K562 treated with DMSO at 1 percent for 48 hours (cell line): ENCODE results near the gene EXOC5. TPM values are rescaled to one million over a fixed set of nuclear protein-coding genes. Genes with fewer than 3 reads are reported as not detected.

Source experiments
- total RNA-seq: library from RNA; unstranded; fragments of 300-600 nt; gene quantifications from 2 replicates; pipeline ENCODE4 v1.2.3, GENCODE V29; 2022; ENCODE audit warnings: low replicate concordance; ENCODE audit errors: extremely low read depth

Gene EXOC5
- not detected in 2 replicates for total RNA-seq

GRCh38 chr14:57268161-57269069, at the start of gene EXOC5, which contains the start of gene AP5M1:
Gene EXOC5 (minus strand): TSS chr14:57268905. CDS start chr14:57268648, 257 bp downstream.
Gene AP5M1 (plus strand): TSS chr14:57268971. CDS start chr14:57269315, 344 bp downstream.

Other genes with a start within 250 kb of the EXOC5 start
- not detected in 2 replicates for gene AP5M1, start 66 bp upstream of the EXOC5 start, total RNA-seq
- not detected in 2 replicates for gene NAA30, start 121.7 kb upstream of the EXOC5 start, total RNA-seq
- gene CCDC198, start 225.0 kb upstream of the EXOC5 start, total RNA-seq = not detected in 2 replicates